HepG2 (cell line): ENCODE measurements around the gene NOC4L. TPM values are rescaled to one million over a fixed set of nuclear protein-coding genes. Genes with fewer than 3 reads are reported as not detected.

Source experiments
- ATAC-seq: fragments of 200-7000 bp; cut with Tn5 transposase; 3 replicates; pipeline ENCODE4 v1.9.1; 2020; ENCODE audit warnings: mild to moderate bottlenecking, moderate library complexity
- BruUV-seq: library from RNA; stranded (reverse); fragments of 400-500 nt; replicated peaks from 2 replicates; lab custom pipeline; 2021; lab: Mats Ljungman, UMichigan
- CTCF ChIA-PET: fragments of 300-600 bp; formaldehyde crosslinking; extraction: SDS; loops from one replicate; lab custom pipeline; 2021; ENCODE audit warnings: low total read pairs, inconsistent platforms, low intra/inter-chr PET ratio; lab: Yijun Ruan, JAX
- POLR2A ChIA-PET: fragments of 350-600 bp; sonication (Branson Sonifier 250); formaldehyde crosslinking; loops from one replicate; lab custom pipeline; 2020; ENCODE audit warnings: antibody characterized with exemption, inconsistent platforms; lab: Yijun Ruan, JAX
- DNase-seq: peaks from one replicate; pipeline ENCODE4 v3.0.0-alpha.2; 2015; ENCODE audit warnings: low spot score
- FAIRE-seq: peaks from 3 replicates; lab custom pipeline; 2011; peaks lifted over from hg19 to GRCh38; lab: Jason Lieb, UNC
- H2AFZ ChIP-seq: one replicate; pipeline ENCODE4 v1.6.1; 2011; ENCODE audit warnings: low read length, inconsistent platforms
- H3K27ac ChIP-seq: fragments of 300-600 bp; 3 replicates; pipeline ENCODE4 v1.8.0; 2011; ENCODE audit warnings: mixed run types, mild to moderate bottlenecking, mixed read lengths, low read length, inconsistent platforms; ENCODE audit not compliant: insufficient read depth; ENCODE audit errors: extremely low read length
- H3K27me3 ChIP-seq, 2 experiments: fragments of 200-600 bp in 1 of 2; 2 replicates in 1 of 2; 3 replicates in 1 of 2; pipeline versions ENCODE4 v1.6.0 to v1.8.0; 2011; ENCODE audit warnings: low read length in 2 of 2, mild to moderate bottlenecking in 2 of 2, moderate library complexity in 2 of 2, inconsistent platforms in 1 of 2; ENCODE audit not compliant: insufficient read depth in 2 of 2, control insufficient read depth in 1 of 2
- H3K36me3 ChIP-seq, 2 experiments: fragments of 200-600 bp in 1 of 2; replicated peaks in 1 of 2; 2 replicates in 1 of 2; 3 replicates in 1 of 2; pipeline versions ENCODE4 v1.5.1 to v1.8.0; 2011; ENCODE audit warnings: low read length in 2 of 2, inconsistent platforms in 1 of 2; ENCODE audit not compliant: insufficient read depth in 2 of 2, control insufficient read depth in 1 of 2
- H3K4me1 ChIP-seq: 2 replicates; pipeline ENCODE4 v1.5.1; 2012; ENCODE audit warnings: low read length, inconsistent platforms; ENCODE audit not compliant: insufficient read depth
- H3K4me2 ChIP-seq: 2 replicates; pipeline ENCODE4 v1.6.0; 2011; ENCODE audit warnings: low read depth, low read length, inconsistent platforms
- H3K4me3 ChIP-seq, 3 experiments: fragments of 200-600 bp in 1 of 3; sonication (generic), shearing (Covaris generic) in 1 of 3; replicated peaks in 1 of 3; 2 replicates each; pipeline ENCODE4 v1.5.1; 2011 to 2016; ENCODE audit warnings: low read length in 3 of 3, inconsistent platforms in 2 of 3, low read depth in 2 of 3, mild to moderate bottlenecking in 2 of 3, control low read depth in 1 of 3, mixed read lengths in 1 of 3; ENCODE audit not compliant: insufficient read depth in 1 of 3
- H3K79me2 ChIP-seq: one replicate; pipeline ENCODE4 v1.6.1; 2011; ENCODE audit warnings: low read length, inconsistent platforms; ENCODE audit not compliant: insufficient read depth
- H3K9ac ChIP-seq: 2 replicates; pipeline ENCODE4 v1.6.0; 2011; ENCODE audit warnings: mild to moderate bottlenecking, low read depth, low read length, inconsistent platforms; ENCODE audit not compliant: insufficient read depth
- H3K9me3 ChIP-seq: 2 replicates; pipeline ENCODE4 v1.5.1; 2012; ENCODE audit warnings: mild to moderate bottlenecking, low read length
- H4K20me1 ChIP-seq: 2 replicates; pipeline ENCODE4 v1.6.0; 2011; ENCODE audit warnings: inconsistent platforms, mild to moderate bottlenecking, low read length, moderate library complexity; ENCODE audit not compliant: insufficient read depth
- FOXJ3 ChIP-seq: sonication (generic); formaldehyde crosslinking; IDR thresholded peaks from 2 replicates; pipeline ENCODE4 v1.4.0; 2020; ENCODE audit warnings: missing genetic modification reagents, mild to moderate bottlenecking, borderline replicate concordance
- PAX8 ChIP-seq: sonication (generic); formaldehyde crosslinking; IDR thresholded peaks from 2 replicates; pipeline ENCODE4 v1.8.0; 2022; ENCODE audit warnings: mild to moderate bottlenecking, missing genetic modification reagents, borderline replicate concordance
- PHF20 ChIP-seq: sonication (generic); formaldehyde crosslinking; IDR thresholded peaks from 2 replicates; pipeline ENCODE4 v1.5.0; 2020; ENCODE audit warnings: mild to moderate bottlenecking, missing genetic modification reagents
- PLRG1 ChIP-seq: fragments of 450-650 bp; conservative IDR thresholded peaks from 2 replicates; pipeline ENCODE4 v1.6.1; 2016
- RFXANK ChIP-seq: IDR thresholded peaks from 2 replicates; pipeline ENCODE4 v1.6.1; 2016
- SMARCE1 ChIP-seq: fragments of 450-650 bp; IDR thresholded peaks from 2 replicates; pipeline ENCODE4 v1.6.1; 2017; ENCODE audit warnings: borderline replicate concordance
- SNAI1 ChIP-seq: sonication (generic); formaldehyde crosslinking; IDR thresholded peaks from 2 replicates; pipeline ENCODE4 v1.5.0; 2020; ENCODE audit warnings: mild to moderate bottlenecking, missing genetic modification reagents, borderline replicate concordance
- SNAPC5 ChIP-seq: sonication (generic); formaldehyde crosslinking; IDR thresholded peaks from 2 replicates; pipeline ENCODE4 v1.8.1; 2023; ENCODE audit warnings: mild to moderate bottlenecking, missing genetic modification reagents, borderline replicate concordance
- ZFX ChIP-seq: sonication (generic); formaldehyde crosslinking; IDR thresholded peaks from 2 replicates; pipeline ENCODE4 v1.4.0; 2020; ENCODE audit warnings: mild to moderate bottlenecking, low read depth, missing genetic modification reagents, moderate library complexity
- ZKSCAN5 ChIP-seq: sonication (generic); formaldehyde crosslinking; IDR thresholded peaks from 2 replicates; pipeline ENCODE4 v1.5.1; 2020; ENCODE audit warnings: mild to moderate bottlenecking, missing genetic modification reagents
- ZNF761 ChIP-seq: sonication (generic); formaldehyde crosslinking; conservative IDR thresholded peaks from 2 replicates; pipeline ENCODE4 v1.4.0; 2020; ENCODE audit warnings: mild to moderate bottlenecking, missing genetic modification reagents
- ZNF766 ChIP-seq: sonication (generic); formaldehyde crosslinking; IDR thresholded peaks from 2 replicates; pipeline ENCODE4 v1.5.0; 2020; ENCODE audit warnings: missing genetic modification reagents, borderline replicate concordance
- WGBS: methylation state at CpG from one replicate; pipeline ENCODE4 v1.1.6; 2017; ENCODE audit warnings: low lambda C conversion rate; 5-methylcytosine and 5-hydroxymethylcytosine counted together
- in situ Hi-C: cut with HindIII; loops from 2 replicates; pipeline ENCODE4 v1.10.0; 2017; ENCODE audit warnings: low pct_unique_long_range_greater_than_20kb; ENCODE audit not compliant: extremely low pct_ligation_motif_present
- intact Hi-C: fragments of 100-400 bp; cut with micrococcal nuclease; formaldehyde crosslinking; loops from one replicate; pipeline ENCODE4 v1.10.0; 2022; ENCODE audit not compliant: unreplicated experiment
- polyA plus RNA-seq, 8 experiments: library from polyadenylated mRNA; depleted of rRNA in 3 of 8; stranded (reverse) in 7 of 8; unstranded in 1 of 8; fragments of >200 nt; fragmentation: Illumina TruSeq in 4 of 8; extraction: Trizol in 4 of 8; gene quantifications; 2 replicates each; pipeline versions ENCODE4 v1.2.1 to v1.2.3, GENCODE V29; 2011 to 2016; ENCODE audit warnings: low read depth in 4 of 8, missing spikeins in 1 of 8, mixed read lengths in 1 of 8; ENCODE audit not compliant: insufficient read depth in 1 of 8
- total RNA-seq, 5 experiments: library from RNA; depleted of rRNA; stranded (reverse); fragments of >200 nt; fragmentation: Illumina TruSeq; extraction: Trizol; gene quantifications; 2 replicates each; pipeline ENCODE4 v1.2.3, GENCODE V29; 2016; ENCODE audit warnings: low read depth in 1 of 5
- TF ChIP-seq, protein P1 (sequence below): sonication (generic); formaldehyde crosslinking; IDR thresholded peaks from 2 replicates; pipeline ENCODE4 v1.5.0; 2020; ENCODE audit warnings: mild to moderate bottlenecking, missing genetic modification reagents, moderate library complexity
- TF ChIP-seq, protein P2 (sequence below): sonication (generic); formaldehyde crosslinking; IDR thresholded peaks from 2 replicates; pipeline ENCODE4 v1.4.0; 2020; ENCODE audit warnings: missing genetic modification reagents

Gene NOC4L
- total and polyA plus RNA-seq, 2 of the 13 experiments (the other 11 are each of a cell fraction or from before 2014, with no cell fraction given), result 4.3 to 14.6 TPM

DNA sequence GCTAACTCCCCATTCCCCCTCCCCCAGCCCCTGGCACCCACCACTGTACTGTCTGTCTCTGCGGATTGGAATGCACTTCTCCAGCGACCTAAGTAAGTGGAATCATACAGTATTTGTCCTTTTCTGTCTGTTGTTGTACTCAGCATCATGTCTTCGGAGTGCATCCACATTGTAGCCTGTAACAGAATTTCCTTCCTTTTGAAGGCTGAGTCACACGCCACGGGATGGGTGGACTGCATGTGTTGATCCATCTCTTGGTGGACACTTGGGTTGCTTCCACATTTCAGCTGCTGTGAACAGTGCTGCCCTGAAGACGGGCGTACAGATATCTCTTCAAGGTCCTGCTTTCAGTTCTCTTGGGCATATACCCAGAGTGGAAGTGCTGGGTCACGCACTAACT is 34.5 kb upstream of the NOC4L start:
- H3K36me3 ChIP-seq, result peaks cover 12 to 45% of the 10 kb centered on the region in 2 experiments

GRCh38 chr12:132110677-132111076 is 33.6 kb upstream of the NOC4L start:
- no CpG with 5 or more reads among the region's 3 CpGs for WGBS
- Histone ChIP-seq H3K27me3 (no peaks in the 10 kb centered on the region), H3K9ac (no peak overlapping the region), H3K36me3 (peaks cover 17 to 48% of the 10 kb centered on the region in 2 experiments; a peak in 4 of 5 replicates), H3K27ac (no peak overlapping the region), H2AFZ (no peak overlapping the region), H3K4me2 (no peak overlapping the region), H3K4me3 (no peak overlapping the region), H4K20me1 (no peaks in the 10 kb centered on the region), H3K79me2 (no peaks in the 10 kb centered on the region), H3K9me3 (no peaks in the 10 kb centered on the region), H3K4me1 (no peaks in the 10 kb centered on the region)
- no peak for ATAC-seq
- FAIRE-seq, result no peak
- CTCF ChIA-PET, result no interaction called here
- in situ Hi-C loops, result no loop called here
- DNase-seq, result no peak
- BruUV-seq, result TSS peak; percentile 47
- POLR2A ChIA-PET, result no interaction called here
- intact Hi-C loops, result no loop called here
- TF ChIP-seq RFXANK (CRISPR knock-in tag) (no peak), SNAI1 (CRISPR knock-in tag) (no peak), SMARCE1 (no peak), PAX8 (CRISPR knock-in tag) (no peak), PHF20 (no peak), SNAPC5 (no peak), FOXJ3 (CRISPR knock-in tag) (no peak), PLRG1 (no peak)
- TF ChIP-seq, protein P1, sequence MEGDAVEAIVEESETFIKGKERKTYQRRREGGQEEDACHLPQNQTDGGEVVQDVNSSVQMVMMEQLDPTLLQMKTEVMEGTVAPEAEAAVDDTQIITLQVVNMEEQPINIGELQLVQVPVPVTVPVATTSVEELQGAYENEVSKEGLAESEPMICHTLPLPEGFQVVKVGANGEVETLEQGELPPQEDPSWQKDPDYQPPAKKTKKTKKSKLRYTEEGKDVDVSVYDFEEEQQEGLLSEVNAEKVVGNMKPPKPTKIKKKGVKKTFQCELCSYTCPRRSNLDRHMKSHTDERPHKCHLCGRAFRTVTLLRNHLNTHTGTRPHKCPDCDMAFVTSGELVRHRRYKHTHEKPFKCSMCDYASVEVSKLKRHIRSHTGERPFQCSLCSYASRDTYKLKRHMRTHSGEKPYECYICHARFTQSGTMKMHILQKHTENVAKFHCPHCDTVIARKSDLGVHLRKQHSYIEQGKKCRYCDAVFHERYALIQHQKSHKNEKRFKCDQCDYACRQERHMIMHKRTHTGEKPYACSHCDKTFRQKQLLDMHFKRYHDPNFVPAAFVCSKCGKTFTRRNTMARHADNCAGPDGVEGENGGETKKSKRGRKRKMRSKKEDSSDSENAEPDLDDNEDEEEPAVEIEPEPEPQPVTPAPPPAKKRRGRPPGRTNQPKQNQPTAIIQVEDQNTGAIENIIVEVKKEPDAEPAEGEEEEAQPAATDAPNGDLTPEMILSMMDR, result no peak
- TF ChIP-seq, protein P2, sequence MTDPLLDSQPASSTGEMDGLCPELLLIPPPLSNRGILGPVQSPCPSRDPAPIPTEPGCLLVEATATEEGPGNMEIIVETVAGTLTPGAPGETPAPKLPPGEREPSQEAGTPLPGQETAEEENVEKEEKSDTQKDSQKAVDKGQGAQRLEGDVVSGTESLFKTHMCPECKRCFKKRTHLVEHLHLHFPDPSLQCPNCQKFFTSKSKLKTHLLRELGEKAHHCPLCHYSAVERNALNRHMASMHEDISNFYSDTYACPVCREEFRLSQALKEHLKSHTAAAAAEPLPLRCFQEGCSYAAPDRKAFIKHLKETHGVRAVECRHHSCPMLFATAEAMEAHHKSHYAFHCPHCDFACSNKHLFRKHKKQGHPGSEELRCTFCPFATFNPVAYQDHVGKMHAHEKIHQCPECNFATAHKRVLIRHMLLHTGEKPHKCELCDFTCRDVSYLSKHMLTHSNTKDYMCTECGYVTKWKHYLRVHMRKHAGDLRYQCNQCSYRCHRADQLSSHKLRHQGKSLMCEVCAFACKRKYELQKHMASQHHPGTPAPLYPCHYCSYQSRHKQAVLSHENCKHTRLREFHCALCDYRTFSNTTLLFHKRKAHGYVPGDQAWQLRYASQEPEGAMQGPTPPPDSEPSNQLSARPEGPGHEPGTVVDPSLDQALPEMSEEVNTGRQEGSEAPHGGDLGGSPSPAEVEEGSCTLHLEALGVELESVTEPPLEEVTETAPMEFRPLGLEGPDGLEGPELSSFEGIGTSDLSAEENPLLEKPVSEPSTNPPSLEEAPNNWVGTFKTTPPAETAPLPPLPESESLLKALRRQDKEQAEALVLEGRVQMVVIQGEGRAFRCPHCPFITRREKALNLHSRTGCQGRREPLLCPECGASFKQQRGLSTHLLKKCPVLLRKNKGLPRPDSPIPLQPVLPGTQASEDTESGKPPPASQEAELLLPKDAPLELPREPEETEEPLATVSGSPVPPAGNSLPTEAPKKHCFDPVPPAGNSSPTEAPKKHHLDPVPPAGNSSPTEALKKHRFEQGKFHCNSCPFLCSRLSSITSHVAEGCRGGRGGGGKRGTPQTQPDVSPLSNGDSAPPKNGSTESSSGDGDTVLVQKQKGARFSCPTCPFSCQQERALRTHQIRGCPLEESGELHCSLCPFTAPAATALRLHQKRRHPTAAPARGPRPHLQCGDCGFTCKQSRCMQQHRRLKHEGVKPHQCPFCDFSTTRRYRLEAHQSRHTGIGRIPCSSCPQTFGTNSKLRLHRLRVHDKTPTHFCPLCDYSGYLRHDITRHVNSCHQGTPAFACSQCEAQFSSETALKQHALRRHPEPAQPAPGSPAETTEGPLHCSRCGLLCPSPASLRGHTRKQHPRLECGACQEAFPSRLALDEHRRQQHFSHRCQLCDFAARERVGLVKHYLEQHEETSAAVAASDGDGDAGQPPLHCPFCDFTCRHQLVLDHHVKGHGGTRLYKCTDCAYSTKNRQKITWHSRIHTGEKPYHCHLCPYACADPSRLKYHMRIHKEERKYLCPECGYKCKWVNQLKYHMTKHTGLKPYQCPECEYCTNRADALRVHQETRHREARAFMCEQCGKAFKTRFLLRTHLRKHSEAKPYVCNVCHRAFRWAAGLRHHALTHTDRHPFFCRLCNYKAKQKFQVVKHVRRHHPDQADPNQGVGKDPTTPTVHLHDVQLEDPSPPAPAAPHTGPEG, result no peak

More for the DNA sequence above, 34.5 kb upstream of the NOC4L start:
- TF ChIP-seq ZNF761 (CRISPR knock-in tag) (no peak), ZNF766 (CRISPR knock-in tag) (no peak), ZKSCAN5 (CRISPR knock-in tag) (no peak), ZFX (CRISPR knock-in tag) (no peak)
- TF ChIP-seq, all 625 proteins: peak for 0
- H4K20me1 ChIP-seq, result no peaks in the 10 kb centered on the region
- intact Hi-C loops (no loop called here), in situ Hi-C loops (no loop called here)
- H3K4me1 ChIP-seq, result no peaks in the 10 kb centered on the region
- CTCF ChIA-PET, result no interaction called here
- H3K27me3 ChIP-seq, result no peaks in the 10 kb centered on the region
- no peak for DNase-seq
- no peak overlapping the region for H3K9ac ChIP-seq
- H3K9me3 ChIP-seq, result no peaks in the 10 kb centered on the region
- no peak for ATAC-seq
- 97% methylated on average over 8 of the region's 8 CpGs for WGBS
- no TSS peak for BruUV-seq
- H3K4me3 ChIP-seq, result no peak overlapping the region
- no peak overlapping the region for H2AFZ ChIP-seq
- no peaks in the 10 kb centered on the region for H3K79me2 ChIP-seq
- no peak for FAIRE-seq
- no peak overlapping the region for H3K27ac ChIP-seq
- H3K4me2 ChIP-seq, result no peak overlapping the region
- POLR2A ChIA-PET, result no interaction called here
